GM19467 (cell line): ENCODE results near the gene ENPP1.
"Not testable (repeated sequence)": the region's sequence is repeated elsewhere in the genome, so short reads cannot be mapped to it uniquely, and the experiment has no call there.

ENCODE experiments used
- ATAC-seq: cut with Tn5 transposase; IDR thresholded peaks from one replicate; pipeline ENCODE4 v1.9.1; 2021; ENCODE audit warnings: mild to moderate bottlenecking, moderate library complexity; ENCODE audit not compliant: unreplicated experiment

ENPP1 gene

GRCh38 chr6:131867744-131868143 is 59.9 kb downstream of the ENPP1 start:
- no peak for ATAC-seq

DNA sequence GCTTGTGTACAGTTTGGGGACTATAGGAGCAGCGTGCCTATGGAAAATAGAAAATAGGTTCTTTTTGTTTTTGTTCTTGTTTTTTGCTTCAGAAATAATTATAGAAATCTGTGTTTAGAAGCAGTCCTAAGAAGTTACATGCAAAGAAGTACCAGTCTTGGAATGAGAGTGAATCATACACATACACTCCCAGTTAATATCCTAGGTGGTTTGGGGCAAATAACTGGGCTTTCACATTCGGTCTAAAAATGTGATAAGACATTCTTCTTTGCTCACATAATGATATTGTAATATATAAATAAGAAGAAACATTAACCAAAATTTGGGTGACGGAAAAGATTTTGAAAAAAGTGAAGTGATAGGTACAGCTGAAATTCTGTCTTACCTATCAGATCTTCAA is 61.0 kb downstream of the ENPP1 start:
- ATAC-seq, result no peak

GRCh38 chr6:131875647-131876046 is 67.8 kb downstream of the ENPP1 start:
- no peak for ATAC-seq

DNA sequence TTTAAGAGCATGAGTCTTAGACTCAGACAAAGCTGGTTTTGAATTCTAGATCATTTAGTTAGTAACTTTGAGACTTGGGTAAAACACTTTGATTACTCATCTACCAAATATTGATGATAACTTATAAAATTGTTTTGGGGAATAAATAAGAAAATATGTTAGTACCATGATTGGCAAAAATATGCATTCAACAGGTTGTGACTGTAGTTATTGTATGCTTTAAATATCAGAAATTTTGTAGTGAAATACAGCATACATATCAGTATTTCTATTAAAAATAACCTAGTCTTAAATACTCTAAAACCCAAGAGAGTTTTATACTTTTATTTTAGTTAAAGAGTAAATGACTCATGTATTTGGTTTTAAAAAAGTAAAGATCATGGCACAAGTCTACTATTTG is 68.7 kb downstream of the ENPP1 start:
- no peak for ATAC-seq

GRCh38 chr6:131877999-131878789 is 70.4 kb downstream of the ENPP1 start:
- no peak for ATAC-seq

GRCh38 chr6:131883016-131883415 is 75.2 kb downstream of the ENPP1 start:
- ATAC-seq, result no peak

DNA sequence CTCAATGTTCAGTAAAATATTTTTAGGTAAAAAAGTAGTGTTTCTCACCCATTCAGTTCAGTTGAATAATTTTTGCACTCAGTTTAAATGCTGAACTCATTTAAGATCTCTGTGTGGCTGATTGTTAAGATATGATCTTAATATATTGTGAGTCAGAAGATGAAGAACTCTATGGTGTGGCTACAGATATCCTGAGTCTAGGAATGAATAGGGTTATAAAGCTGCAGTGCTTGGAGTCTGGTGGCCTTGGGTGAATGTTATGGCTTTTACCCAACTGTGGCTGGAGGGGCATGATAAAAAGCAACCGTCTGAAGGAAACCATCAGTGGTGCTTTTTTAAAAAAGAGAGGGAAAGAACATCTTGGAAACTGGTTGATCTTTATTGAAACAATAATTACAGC is 77.4 kb downstream of the ENPP1 start:
- ATAC-seq, result no peak

GRCh38 chr6:131886517-131886916 is 78.7 kb downstream of the ENPP1 start:
- no peak for ATAC-seq

GRCh38 chr6:131890091-131890490 is 82.3 kb downstream of the ENPP1 start:
- ATAC-seq, result no peak

GRCh38 chr6:131893198-131893597 is 85.4 kb downstream of the ENPP1 start:
- no peak for ATAC-seq

DNA sequence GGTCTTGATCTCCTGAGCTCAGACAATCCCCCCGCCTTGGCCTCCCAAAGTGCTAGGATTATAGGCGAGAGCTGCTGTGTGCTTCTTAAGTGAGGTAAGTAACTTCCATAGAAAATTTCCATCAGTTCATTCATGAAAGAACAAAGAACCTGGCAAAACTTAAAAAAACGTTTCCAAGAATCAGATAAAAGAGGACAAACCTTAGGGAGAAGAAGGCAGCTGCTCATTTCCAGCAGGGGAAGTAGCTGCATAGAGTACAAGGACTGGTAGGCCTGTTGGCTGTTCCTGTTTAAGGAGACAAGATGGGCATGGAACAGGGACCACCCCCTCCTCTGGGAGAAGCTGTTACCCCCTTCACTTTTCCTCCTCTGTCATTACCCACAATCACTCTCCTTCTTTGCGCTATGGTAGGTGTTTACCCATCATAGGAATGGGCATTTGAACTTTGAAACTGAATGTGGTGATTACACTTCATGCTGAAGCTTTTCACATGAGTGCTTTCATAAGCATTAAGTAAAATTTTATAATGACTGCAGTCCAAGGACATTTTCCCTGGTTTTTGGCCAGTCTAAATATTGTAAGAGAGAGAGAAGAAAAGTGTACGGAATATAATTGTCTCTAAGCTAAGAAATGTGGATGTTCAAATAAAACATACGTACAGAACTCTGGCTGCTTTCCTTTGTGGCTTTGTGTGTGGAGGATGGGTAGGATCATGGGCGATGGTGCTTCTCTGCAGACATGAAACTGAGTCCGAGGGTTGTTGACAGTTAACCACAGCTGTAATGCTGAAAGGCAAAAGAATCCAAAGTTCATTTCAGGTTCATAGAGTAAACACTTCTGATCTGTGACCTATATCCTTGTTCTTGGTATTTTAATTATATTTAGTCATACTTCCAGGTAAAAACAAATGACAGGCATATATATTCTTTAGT is 86.9 kb downstream of the ENPP1 start:
- ATAC-seq, result no peak

GRCh38 chr6:131897050-131897435 is 89.2 kb downstream of the ENPP1 start:
- ATAC-seq, result no peak

DNA sequence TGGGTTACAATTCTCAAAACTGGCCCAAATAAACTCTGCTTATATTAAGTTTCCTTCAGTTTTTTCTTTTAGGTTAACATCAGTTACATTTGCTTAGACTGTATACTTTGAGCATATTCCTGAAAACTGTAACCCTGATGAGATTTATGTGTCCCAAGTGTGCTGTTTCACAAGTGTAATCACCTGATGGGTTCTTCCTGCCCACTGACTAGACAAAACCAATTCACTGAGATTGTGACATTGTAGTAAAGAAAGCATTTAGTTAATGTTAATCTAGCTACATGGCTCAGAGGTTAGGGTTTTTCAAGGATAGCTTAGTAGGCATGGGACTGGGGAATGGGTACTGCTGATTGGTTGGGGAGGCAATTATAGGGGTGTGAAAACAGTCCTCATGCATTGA is 89.8 kb downstream of the ENPP1 start:
- ATAC-seq, result no peak

DNA sequence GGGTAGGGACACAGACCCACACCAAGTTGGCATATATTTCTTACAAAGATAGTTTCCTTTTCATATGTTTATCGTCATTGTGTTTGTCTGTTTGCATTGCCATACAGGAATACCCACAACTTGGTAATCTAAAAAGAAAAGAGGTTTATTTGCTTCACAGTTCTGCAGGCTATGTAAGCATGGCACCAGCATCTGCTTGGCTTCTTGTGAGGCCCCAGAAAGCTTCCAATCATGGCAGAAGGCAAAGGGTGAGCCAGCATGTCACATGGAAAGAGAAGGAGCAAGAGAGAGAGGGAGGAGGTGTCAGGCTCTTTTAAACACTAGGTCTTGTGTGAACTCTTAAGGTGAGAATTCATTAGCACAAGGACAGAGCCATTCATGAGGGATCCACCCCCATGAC is 90.9 kb downstream of the ENPP1 start:
- ATAC-seq, result no peak

DNA sequence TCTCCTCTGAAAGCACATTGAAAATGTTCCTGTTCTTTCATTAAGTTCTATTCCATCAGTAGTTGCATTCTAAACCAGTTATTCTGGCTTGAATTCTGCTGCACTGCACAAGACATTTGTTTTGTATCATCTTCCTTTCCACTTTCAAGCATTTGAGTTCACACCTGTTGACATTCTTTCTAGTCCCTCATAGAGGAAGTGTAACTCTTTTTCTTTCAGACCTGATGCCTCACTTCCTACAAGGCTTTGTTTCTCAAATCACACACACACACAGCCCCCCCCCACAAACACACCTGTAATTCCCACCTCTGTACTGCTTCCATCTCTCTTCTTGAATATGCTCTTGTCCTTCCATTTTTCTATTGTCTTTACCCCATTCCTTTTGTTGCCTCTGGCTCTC is 92.4 kb downstream of the ENPP1 start:
- no peak for ATAC-seq

DNA sequence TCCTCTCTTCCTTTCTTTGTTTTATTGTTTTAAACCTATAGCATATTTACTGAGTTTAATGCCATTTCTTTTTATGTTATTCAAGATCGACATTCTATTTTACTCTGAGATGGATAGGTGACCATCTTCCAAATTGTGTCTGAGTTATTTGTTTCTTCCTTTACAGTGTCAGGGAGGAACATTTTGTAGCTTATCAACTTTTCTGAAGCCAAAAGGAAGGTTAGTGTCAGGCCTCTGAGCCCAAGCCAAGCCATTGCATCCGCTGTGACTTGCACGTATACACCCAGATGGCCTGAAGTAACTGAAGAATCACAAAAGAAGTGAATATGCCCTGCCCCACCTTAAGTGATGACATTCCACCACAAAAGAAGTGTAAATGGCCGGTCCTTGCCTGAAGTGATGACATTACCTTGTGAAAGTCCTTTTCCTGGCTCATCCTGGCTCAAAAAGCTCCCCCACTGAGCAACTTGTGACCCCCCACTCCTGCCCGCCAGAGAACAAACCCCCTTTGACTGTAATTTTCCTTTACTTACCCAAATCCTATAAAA is 93.6 kb downstream of the ENPP1 start:
- ATAC-seq, result not testable (repeated sequence)

DNA sequence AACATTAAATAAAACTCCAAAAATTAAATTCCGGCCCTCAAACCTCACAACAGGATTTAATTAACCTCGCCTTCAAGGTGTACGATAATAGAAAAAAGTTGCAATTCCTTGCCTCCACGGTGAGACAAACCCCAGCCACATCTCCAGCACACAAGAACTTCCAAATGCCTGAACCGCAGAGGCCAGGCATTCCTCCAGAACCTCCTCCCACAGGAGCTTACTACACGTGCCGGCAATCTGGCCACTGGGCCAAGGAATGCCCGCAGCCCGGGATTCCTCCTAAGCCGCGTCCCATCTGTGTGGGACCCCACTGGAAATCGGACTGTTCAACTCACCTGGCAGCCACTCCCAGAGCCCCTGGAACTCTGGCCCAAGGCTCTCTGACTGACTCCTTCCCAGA is 95.9 kb downstream of the ENPP1 start:
- not testable (repeated sequence) for ATAC-seq

GRCh38 chr6:131908787-131909186 is 101.0 kb downstream of the ENPP1 start:
- not testable (repeated sequence) for ATAC-seq

GRCh38 chr6:131909408-131910218 is 101.8 kb downstream of the ENPP1 start:
- ATAC-seq, result peak; percentile 97

DNA sequence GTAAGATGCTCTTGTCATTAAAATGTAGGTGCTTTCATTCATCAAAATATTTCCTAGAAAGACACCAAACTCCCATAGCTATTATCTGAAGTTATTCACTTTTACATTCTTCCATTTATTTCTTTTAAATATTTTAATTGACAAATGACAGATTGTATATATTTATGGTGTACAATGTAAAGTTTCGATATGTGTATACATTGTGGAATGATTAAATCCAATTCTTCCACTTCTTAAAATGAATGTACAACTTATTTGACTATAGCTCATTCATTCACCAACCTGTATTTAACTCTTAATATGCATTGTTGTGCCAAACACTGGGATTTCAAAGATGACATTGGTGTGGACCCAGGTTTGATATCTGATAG is 102.4 kb downstream of the ENPP1 start:
- no peak for ATAC-seq

DNA sequence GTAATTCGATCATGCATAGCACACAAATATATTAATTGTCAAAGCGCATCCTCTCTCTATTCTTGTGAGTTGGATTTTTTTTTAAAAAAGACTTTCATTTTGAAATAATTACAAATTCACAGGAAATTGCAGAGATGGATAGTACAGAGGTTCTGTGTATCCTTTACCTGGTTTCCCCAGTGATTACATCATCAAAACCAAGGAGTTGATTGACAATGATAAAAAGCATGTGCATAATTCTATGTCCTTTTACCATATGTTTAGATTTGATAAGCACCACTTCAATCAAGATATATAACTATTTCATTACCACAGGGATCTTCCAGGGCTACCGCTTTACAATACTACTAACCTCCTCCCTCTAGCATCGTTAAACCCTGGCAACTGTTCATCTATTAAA is 103.1 kb downstream of the ENPP1 start:
- ATAC-seq, result no peak
